NCI-H1417 (cell line): Measurements from ENCODE around the gene ECE1.
"Not testable (repeated sequence)": the region's sequence is repeated elsewhere in the genome, so short reads cannot be mapped to it uniquely, and the experiment has no call there.

Source experiments
- DNase-seq, 3 experiments: peaks; one replicate each; lab custom pipeline; 2025; lab: John Stamatoyannopoulos, UW

ECE1 gene

GRCh38 chr1:21182181-21182731 is 108.0 kb downstream of the ECE1 start:
- DNase-seq = no peak

GRCh38 chr1:21178271-21178670 is 112.0 kb downstream of the ECE1 start:
- not testable (repeated sequence) for DNase-seq

GRCh38 chr1:21176586-21177555 is 113.4 kb downstream of the ECE1 start, which contains the start of gene EIF4G3:
Gene EIF4G3 (minus strand): TSS chr1:21176897. CDS start chr1:21002742, 174,155 bp downstream.
- peak; percentile 98 to 99 (median 99) for DNase-seq

- peak in 2 of 3 experiments; percentile 59 to 65 for DNase-seq
Observed at GRCh38 chr1:21175670-21176581, 114.3 kb downstream of the ECE1 start.

GRCh38 chr1:21175324-21175669 is 115.0 kb downstream of the ECE1 start:
- DNase-seq = peak in 2 of 3 experiments; percentile 47 to 65

GRCh38 chr1:21174654-21175323 is 115.5 kb downstream of the ECE1 start:
- DNase-seq = peak in 1 of 3 experiments; percentile 40

- peak in 1 of 3 experiments; percentile 35 for DNase-seq
Observed at GRCh38 chr1:21174230-21174629, 116.0 kb downstream of the ECE1 start.

- not testable (repeated sequence) for DNase-seq
Observed at GRCh38 chr1:21173096-21173495, 117.2 kb downstream of the ECE1 start.

GRCh38 chr1:21170837-21171236 is 119.4 kb downstream of the ECE1 start:
- DNase-seq = not testable (repeated sequence)

GRCh38 chr1:21168444-21168843 is 121.8 kb downstream of the ECE1 start:
- no peak for DNase-seq
